ENCODE data around the gene CHCT1.
A peak's percentile ranks its signal among the peaks of the same experiment; 100 is the strongest.
"Not testable (repeated sequence)": the region's sequence is repeated elsewhere in the genome, so short reads cannot be mapped to it uniquely, and the experiment has no call there.

The CHCT1 gene

GRCh38 chr17:60401819-60402218 is 20.5 kb upstream of the CHCT1 start:
- DNase-seq = no peak

- DNase-seq = no peak
These were observed 18.8 kb upstream of the CHCT1 start for GRCh38 chr17:60403523-60403810.

GRCh38 chr17:60403962-60404361 is 18.3 kb upstream of the CHCT1 start:
- DNase-seq = no peak

GRCh38 chr17:60406887-60407286 is 15.4 kb upstream of the CHCT1 start:
- DNase-seq = no peak

GRCh38 chr17:60410001-60410400 is 12.3 kb upstream of the CHCT1 start:
- DNase-seq = no peak

GRCh38 chr17:60412701-60413100 is 9.6 kb upstream of the CHCT1 start:
- no peak for DNase-seq

GRCh38 chr17:60415146-60415545 is 7.1 kb upstream of the CHCT1 start:
- DNase-seq = no peak

- no peak for DNase-seq
These were observed 5.8 kb upstream of the CHCT1 start for GRCh38 chr17:60416368-60416925.

GRCh38 chr17:60419003-60419402 is 3.3 kb upstream of the CHCT1 start:
- DNase-seq = not testable (repeated sequence)

GRCh38 chr17:60419875-60420274 is 2.4 kb upstream of the CHCT1 start:
- not testable (repeated sequence) for DNase-seq

- DNase-seq = peak; percentile 57 to 69 (median 60)
These were observed 772 bp upstream of the CHCT1 start for GRCh38 chr17:60421273-60422161.

GRCh38 chr17:60423865-60424264 is 1.6 kb downstream of the CHCT1 start:
- no peak for DNase-seq

- DNase-seq = no peak
These were observed 3.3 kb downstream of the CHCT1 start for GRCh38 chr17:60425626-60426025.

GRCh38 chr17:60426596-60426995 is 4.3 kb downstream of the CHCT1 start:
- DNase-seq = no peak

- DNase-seq = not testable (repeated sequence)
These were observed 6.2 kb downstream of the CHCT1 start for GRCh38 chr17:60428491-60428890.

- not testable (repeated sequence) for DNase-seq
These were observed 8.3 kb downstream of the CHCT1 start for GRCh38 chr17:60430561-60430960.

- not testable (repeated sequence) for DNase-seq
These were observed 11.0 kb downstream of the CHCT1 start for GRCh38 chr17:60433021-60433997.

- DNase-seq = peak in 3 of 4 experiments; percentile 9 to 13 (median 10)
These were observed 13.2 kb downstream of the CHCT1 start for GRCh38 chr17:60435244-60436167.

- DNase-seq = no peak
These were observed 14.4 kb downstream of the CHCT1 start for GRCh38 chr17:60436676-60437075.

GRCh38 chr17:60439501-60439900 is 17.2 kb downstream of the CHCT1 start:
- DNase-seq = no peak

GRCh38 chr17:60442271-60443173 is 20.2 kb downstream of the CHCT1 start:
- no peak for DNase-seq

All from activated CD4-positive, CD25-positive, alpha-beta regulatory T cell (primary cell).